ENCODE measurements around the gene TRAF3.
"Not testable (repeated sequence)": the region's sequence is repeated elsewhere in the genome, so short reads cannot be mapped to it uniquely, and the experiment has no call there.

The TRAF3 gene

GRCh38 chr14:102923925-102924486, 146.8 kb downstream of the TRAF3 start:
- DNase-seq (ENCODE audit: low read depth) = no peak

- DNase-seq (ENCODE audit: low read depth) = no peak
Measured at GRCh38 chr14:102924632-102925588, 147.7 kb downstream of the TRAF3 start.

- DNase-seq (ENCODE audit: low read depth) = no peak
Measured at GRCh38 chr14:102925646-102926045, 148.4 kb downstream of the TRAF3 start.

- DNase-seq (ENCODE audit: low read depth) = no peak
Measured at GRCh38 chr14:102926104-102926503, 148.9 kb downstream of the TRAF3 start.

- not testable (repeated sequence) for DNase-seq (ENCODE audit: low read depth)
Measured at GRCh38 chr14:102926840-102927239, 149.6 kb downstream of the TRAF3 start.

- no peak for DNase-seq (ENCODE audit: low read depth)
Measured at GRCh38 chr14:102927346-102927877, 150.2 kb downstream of the TRAF3 start.

- DNase-seq (ENCODE audit: low read depth) = no peak
Measured at GRCh38 chr14:102927878-102928411, 150.7 kb downstream of the TRAF3 start.

- peak; percentile 78 for DNase-seq (ENCODE audit: low read depth)
Measured at GRCh38 chr14:102928412-102929240, 151.4 kb downstream of the TRAF3 start.

- DNase-seq (ENCODE audit: low read depth) = no peak
Measured at GRCh38 chr14:102929241-102930137, 152.2 kb downstream of the TRAF3 start.

GRCh38 chr14:102930138-102930752, 153.0 kb downstream of the TRAF3 start:
- no peak for DNase-seq (ENCODE audit: low read depth)

- no peak for DNase-seq (ENCODE audit: low read depth)
Measured at GRCh38 chr14:102930753-102931579, 153.7 kb downstream of the TRAF3 start.

GRCh38 chr14:102931580-102932285, 154.5 kb downstream of the TRAF3 start:
- no peak for DNase-seq (ENCODE audit: low read depth)

- DNase-seq (ENCODE audit: low read depth) = no peak
Measured at GRCh38 chr14:102932484-102933248, 155.4 kb downstream of the TRAF3 start.

- no peak for DNase-seq (ENCODE audit: low read depth)
Measured at GRCh38 chr14:102933618-102934231, 156.5 kb downstream of the TRAF3 start.

- no peak for DNase-seq (ENCODE audit: low read depth)
Measured at GRCh38 chr14:102935756-102936155, 158.5 kb downstream of the TRAF3 start.

GRCh38 chr14:102937331-102938175, 160.3 kb downstream of the TRAF3 start:
- no peak for DNase-seq (ENCODE audit: low read depth)

GRCh38 chr14:102938191-102938590, 160.9 kb downstream of the TRAF3 start:
- DNase-seq (ENCODE audit: low read depth) = no peak
